K562 (cell line): ENCODE measurements around the gene LY6G6C.

Experiments used
- AFF4 ChIP-seq: sonication (generic); formaldehyde crosslinking; IDR thresholded peaks from 2 replicates; pipeline ENCODE4 v1.8.0; 2023; ENCODE audit warnings: mild to moderate bottlenecking, missing genetic modification reagents
- ASH1L ChIP-seq: fragments of 450-650 bp; IDR thresholded peaks from 2 replicates; pipeline ENCODE4 v1.6.1; 2018; ENCODE audit warnings: borderline replicate concordance, mild to moderate bottlenecking, low read depth; ENCODE audit not compliant: partially characterized antibody
- ATF7 ChIP-seq: fragments of 450-650 bp; IDR thresholded peaks from 2 replicates; pipeline ENCODE4 v1.7.1; 2014; ENCODE audit warnings: mild to moderate bottlenecking, moderate library complexity
- CEBPB ChIP-seq: fragments of 450-650 bp; IDR thresholded peaks from 2 replicates; pipeline ENCODE4 v1.6.1; 2016; ENCODE audit warnings: missing genetic modification characterization, missing compliant biosample characterization
- CREB1 ChIP-seq, 2 experiments: sonication (generic) in 1 of 2; formaldehyde crosslinking in 1 of 2; IDR thresholded peaks; 2 replicates each; pipeline versions ENCODE4 v1.6.1 to v1.8.0; 2012 to 2022; ENCODE audit warnings: inconsistent platforms in 1 of 2, mild to moderate bottlenecking in 1 of 2, missing genetic modification reagents in 1 of 2, moderate library complexity in 1 of 2
- CTCF ChIP-seq, 3 experiments: IDR thresholded peaks in 2 of 3; conservative IDR thresholded peaks in 1 of 3; 2 replicates each; pipeline ENCODE4 v1.5.1; 2011 to 2012; ENCODE audit warnings: low read length in 3 of 3, mild to moderate bottlenecking in 3 of 3, control low read depth in 2 of 3, improper control_type of control experiment in 1 of 3, inconsistent platforms in 1 of 3, low read depth in 1 of 3, mixed read lengths in 1 of 3, moderate library complexity in 1 of 3; ENCODE audit not compliant: insufficient read depth in 2 of 3
- MYNN ChIP-seq, 2 experiments: sonication (generic); formaldehyde crosslinking in 1 of 2; IDR thresholded peaks; 2 replicates each; pipeline versions ENCODE4 v1.5.0 to v1.6.1; 2016 to 2020; ENCODE audit warnings: antibody characterized with exemption in 1 of 2, missing genetic modification reagents in 1 of 2
- PHF20 ChIP-seq: fragments of 450-650 bp; IDR thresholded peaks from 2 replicates; pipeline ENCODE4 v1.6.1; 2018; ENCODE audit not compliant: partially characterized antibody
- PHF8 ChIP-seq: fragments of 200-600 bp; sonication (generic); IDR thresholded peaks from 2 replicates; pipeline ENCODE4 v1.6.1; 2012; ENCODE audit warnings: mixed run types, mild to moderate bottlenecking, inconsistent platforms, low read length, moderate library complexity, borderline replicate concordance
- TFAP4 ChIP-seq: sonication (generic); formaldehyde crosslinking; IDR thresholded peaks from 2 replicates; pipeline ENCODE4 v1.8.0; 2022; ENCODE audit warnings: missing genetic modification reagents, mild to moderate bottlenecking, moderate library complexity, borderline replicate concordance
- ZNF143 ChIP-seq: sonication (generic); formaldehyde crosslinking; IDR thresholded peaks from 2 replicates; pipeline ENCODE4 v1.9.0; 2022; ENCODE audit warnings: mild to moderate bottlenecking, missing genetic modification reagents
- ZNF23 ChIP-seq: fragments of 250-450 bp; sonication (Bioruptor Pico); IDR thresholded peaks from 2 replicates; pipeline ENCODE4 v1.4.0; 2020; ENCODE audit warnings: mild to moderate bottlenecking
- ZNF436 ChIP-seq: fragments of 250-450, 450-650 bp; sonication (Bioruptor Pico); formaldehyde crosslinking; IDR thresholded peaks from 2 replicates; pipeline ENCODE4 v1.7.0; 2020; ENCODE audit warnings: mild to moderate bottlenecking

DNA sequence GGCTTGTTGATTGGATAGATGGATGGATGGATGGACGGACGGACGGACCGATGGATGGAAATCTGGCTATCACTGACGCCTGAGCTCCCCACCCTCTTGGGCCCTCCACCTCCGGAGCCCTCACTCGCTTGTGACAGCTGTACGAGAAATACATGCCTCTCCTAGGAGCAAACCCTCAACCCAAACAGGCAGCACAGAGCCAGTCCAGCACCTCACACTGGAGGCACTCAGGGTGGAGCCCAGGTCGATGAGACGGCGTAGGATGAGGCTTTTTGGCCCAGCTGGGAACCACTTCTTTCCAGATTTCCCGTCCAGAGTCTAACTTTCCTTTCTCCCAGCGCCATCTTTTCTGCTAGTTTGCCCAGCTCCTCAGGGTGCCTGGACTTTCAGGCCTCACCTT is 38.0 kb downstream of the LY6G6C start:
- TF ChIP-seq ZNF143 (CRISPR knock-in tag) = no peak
- TF ChIP-seq CTCF (IDR thresholded peaks at IDR 0.05 in 2 of 3, conservative IDR thresholded peaks at IDR 0.05 in 1 of 3; ENCODE audit: insufficient read depth in 2 of 3, low read depth in 1 of 3, low read length in 3 of 3) = no peak
- TF ChIP-seq ATF7 = no peak
- TF ChIP-seq ZNF436 (CRISPR knock-in tag) = no peak
- no peak for TF ChIP-seq TFAP4 (CRISPR knock-in tag)
- TF ChIP-seq PHF8 = no peak
- TF ChIP-seq MYNN (IDR thresholded peaks at IDR 0.05) = no peak
- TF ChIP-seq MYNN (CRISPR knock-in tag; IDR thresholded peaks at IDR 0.05) = no peak
- TF ChIP-seq ASH1L = no peak
- TF ChIP-seq ZNF23 = no peak
- TF ChIP-seq PHF20 = no peak
- no peak for TF ChIP-seq CREB1 (IDR thresholded peaks at IDR 0.05)
- no peak for TF ChIP-seq CREB1 (CRISPR knock-in tag; IDR thresholded peaks at IDR 0.05)
- TF ChIP-seq AFF4 = no peak
- no peak for TF ChIP-seq CEBPB (tag)
